K562 (cell line): ENCODE data around the gene MAMDC2. TPM values are rescaled to one million over a fixed set of nuclear protein-coding genes. Genes with fewer than 3 reads are reported as not detected.

ENCODE experiments used
- ATAC-seq: fragments of 200-7000 bp; cut with Tn5 transposase; 3 replicates; pipeline ENCODE4 v1.9.1; 2020; ENCODE audit warnings: moderate library complexity
- BruUV-seq: library from RNA; stranded (reverse); fragments of 400-500 nt; replicated peaks from 2 replicates; lab custom pipeline; 2021; lab: Mats Ljungman, UMichigan
- CTCF ChIA-PET: fragments of 300-600 bp; formaldehyde crosslinking; extraction: SDS; loops from one replicate; lab custom pipeline; 2021; ENCODE audit warnings: low intra/inter-chr PET ratio; lab: Yijun Ruan, JAX
- POLR2A ChIA-PET: fragments of 300-600, 350-650 bp; sonication (Branson Sonifier 250); formaldehyde crosslinking; extraction: SDS; loops from one replicate; lab custom pipeline; 2021; ENCODE audit warnings: antibody characterized with exemption, inconsistent platforms; lab: Yijun Ruan, JAX
- DNase-seq, 4 experiments: peaks; one replicate each; pipeline versions ENCODE4 v3.0.0 to v3.0.0-alpha.2; 2011 to 2018; ENCODE audit warnings: low spot score in 3 of 4, mixed read lengths in 3 of 4; ENCODE audit errors: extremely low read depth in 1 of 4
- FAIRE-seq: peaks from 2 replicates; lab custom pipeline; 2011; peaks lifted over from hg19 to GRCh38; lab: Jason Lieb, UNC
- H2AFZ ChIP-seq: 2 replicates; pipeline ENCODE4 v1.6.0; 2011; ENCODE audit warnings: low read depth, low read length, control low read depth, inconsistent platforms
- H3K27ac ChIP-seq: fragments of 200-600 bp; 3 replicates; pipeline ENCODE4 v1.8.0; 2011; ENCODE audit warnings: low read depth, mild to moderate bottlenecking, control low read depth, inconsistent platforms, low read length, moderate library complexity, mixed read lengths; ENCODE audit errors: extremely low read depth
- H3K27me3 ChIP-seq, 2 experiments: fragments of 300-600 bp in 1 of 2; 2 replicates in 1 of 2; 3 replicates in 1 of 2; pipeline versions ENCODE4 v1.6.0 to v1.8.0; 2011; ENCODE audit warnings: inconsistent platforms in 2 of 2, low read length in 2 of 2, mild to moderate bottlenecking in 1 of 2, mixed read lengths in 1 of 2, moderate library complexity in 1 of 2; ENCODE audit not compliant: control insufficient read depth in 2 of 2, insufficient read depth in 2 of 2
- H3K36me3 ChIP-seq: fragments of 300-600 bp; 3 replicates; pipeline ENCODE4 v1.8.0; 2011; ENCODE audit warnings: mild to moderate bottlenecking, low read length, inconsistent platforms; ENCODE audit not compliant: control insufficient read depth, insufficient read depth
- H3K4me1 ChIP-seq, 2 experiments: fragments of 200-600 bp in 1 of 2; replicated peaks in 1 of 2; 2 replicates in 1 of 2; 3 replicates in 1 of 2; pipeline versions ENCODE4 v1.5.1 to v1.8.0; 2011; ENCODE audit warnings: inconsistent platforms in 2 of 2, low read length in 2 of 2, mild to moderate bottlenecking in 1 of 2, mixed read lengths in 1 of 2, moderate library complexity in 1 of 2; ENCODE audit not compliant: control insufficient read depth in 2 of 2, insufficient read depth in 2 of 2
- H3K4me2 ChIP-seq: 2 replicates; pipeline ENCODE4 v1.6.1; 2011; ENCODE audit warnings: low read length, control low read depth, inconsistent platforms, mixed read lengths; ENCODE audit not compliant: insufficient read depth
- H3K4me3 ChIP-seq: fragments of 200-600 bp; sonication (generic), shearing (Covaris generic); 2 replicates; pipeline ENCODE4 v1.5.1; 2016; ENCODE audit warnings: control low read depth, inconsistent platforms
- H3K79me2 ChIP-seq: fragments of 200-600 bp; 3 replicates; pipeline ENCODE4 v1.8.0; 2011; ENCODE audit warnings: low read length, inconsistent platforms; ENCODE audit not compliant: control insufficient read depth, insufficient read depth
- H3K9ac ChIP-seq, 2 experiments: 2 replicates each; pipeline versions ENCODE4 v1.6.0 to v1.6.1; 2011; ENCODE audit warnings: low read depth in 2 of 2, low read length in 2 of 2, control low read depth in 1 of 2, inconsistent platforms in 1 of 2, mild to moderate bottlenecking in 1 of 2, mixed read lengths in 1 of 2; ENCODE audit not compliant: insufficient read depth in 1 of 2
- H3K9me1 ChIP-seq: one replicate; pipeline ENCODE4 v1.6.0; 2011; ENCODE audit warnings: inconsistent platforms, mild to moderate bottlenecking, low read length, moderate library complexity; ENCODE audit not compliant: control insufficient read depth, insufficient read depth
- H3K9me3 ChIP-seq: replicated peaks from 2 replicates; pipeline ENCODE4 v1.5.1; 2011; ENCODE audit warnings: low read depth, low read length, inconsistent platforms; ENCODE audit not compliant: control insufficient read depth, insufficient read depth
- H4K20me1 ChIP-seq: replicated peaks from 2 replicates; pipeline ENCODE4 v1.6.1; 2011; ENCODE audit warnings: low read length, inconsistent platforms, mixed read lengths; ENCODE audit not compliant: control insufficient read depth, insufficient read depth
- LEF1 ChIP-seq: fragments of 450-650 bp; IDR thresholded peaks from 2 replicates; pipeline ENCODE4 v1.6.1; 2016; ENCODE audit warnings: mild to moderate bottlenecking
- NR2C2 ChIP-seq, 2 experiments: fragments of 200-800 bp in 1 of 2; sonication (Bioruptor generic) in 1 of 2; sonication (generic) in 1 of 2; formaldehyde crosslinking in 1 of 2; IDR thresholded peaks; 2 replicates each; pipeline versions ENCODE4 v1.6.1 to v1.8.0; 2016 to 2022; ENCODE audit warnings: mild to moderate bottlenecking in 1 of 2, missing compliant biosample characterization in 1 of 2, missing genetic modification characterization in 1 of 2, missing genetic modification reagents in 1 of 2
- PYGO2 ChIP-seq: fragments of 450-650 bp; IDR thresholded peaks from 2 replicates; pipeline ENCODE4 v1.6.1; 2016; ENCODE audit warnings: mild to moderate bottlenecking, missing genetic modification characterization, moderate library complexity, missing compliant biosample characterization
- ZNF316 ChIP-seq: fragments of 450-650 bp; IDR thresholded peaks from 2 replicates; pipeline ENCODE4 v1.6.1; 2016
- WGBS: fragments of 100-300 bp; shearing (Covaris generic); methylation state at CpG from one replicate; pipeline ENCODE4 v1.1.6; 2016; ENCODE audit warnings: low coverage, mixed read lengths; ENCODE audit not compliant: insufficient coverage; ENCODE audit errors: missing lambda C conversion rate; 5-methylcytosine and 5-hydroxymethylcytosine counted together
- in situ Hi-C: fragments of 300-500 bp; cut with MboI; formaldehyde crosslinking; loops from 4 replicates; pipeline ENCODE4 v1.15.0; 2018; ENCODE audit warnings: inconsistent platforms, mixed read lengths
- intact Hi-C: fragments of 100-400 bp; cut with micrococcal nuclease; formaldehyde crosslinking; loops from 2 replicates; pipeline ENCODE4 v1.14.2; 2022
- polyA plus RNA-seq, 8 experiments: library from polyadenylated mRNA; depleted of rRNA in 4 of 8; stranded (reverse) in 5 of 8; unstranded in 3 of 8; fragments of >200 nt; fragmentation: Nextera tagmentation in 2 of 8; fragmentation: Illumina TruSeq in 1 of 8; extraction: Ambion mirVana in 2 of 8; extraction: Trizol in 1 of 8; gene quantifications; 2 replicates each; pipeline versions ENCODE4 v1.2.1 to v1.2.3, GENCODE V29; 2011 to 2014; ENCODE audit warnings: inconsistent platforms in 1 of 8, missing spikeins in 1 of 8
- total RNA-seq, 7 experiments: library from RNA; depleted of rRNA in 6 of 7; stranded (reverse); fragments of >200 nt in 6 of 7; fragmentation: Illumina TruSeq in 2 of 7; extraction: Trizol in 2 of 7; gene quantifications; 2 replicates each; pipeline versions ENCODE4 v1.2.1 to v1.2.3, GENCODE V29; 2011 to 2021; ENCODE audit warnings: low replicate concordance in 1 of 7
- TF ChIP-seq, protein P1 (sequence below): IDR thresholded peaks from 2 replicates; pipeline ENCODE4 v1.6.1; 2014; ENCODE audit warnings: antibody characterized with exemption

MAMDC2 gene
- total and polyA plus RNA-seq, 9 of the 15 experiments (the other 6 are each of a cell fraction or from before 2014, with no cell fraction given): 0.01 to 0.03 TPM; not detected in 7

DNA sequence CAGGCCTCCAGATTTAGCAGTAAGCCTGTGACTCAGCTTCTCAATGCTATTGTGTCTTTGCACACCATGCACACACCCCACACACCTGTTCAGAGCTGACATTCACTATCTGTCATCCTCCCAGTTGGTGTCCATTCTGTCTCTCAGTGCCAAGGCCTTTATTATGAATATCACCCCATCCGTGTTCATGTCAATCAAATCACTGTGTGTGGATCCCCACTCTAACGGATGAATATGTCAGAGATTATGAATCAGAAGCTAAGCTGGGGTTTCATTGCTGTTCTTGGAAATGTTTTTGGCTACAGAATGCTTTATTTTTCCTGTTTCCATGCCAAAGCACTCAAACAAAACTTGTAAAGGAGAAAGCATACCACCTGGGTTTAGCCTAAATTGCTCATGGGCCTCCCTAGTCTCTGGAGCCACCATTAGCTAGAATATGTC, 9.4 kb upstream of the MAMDC2 start:
- no peaks in the 10 kb centered on the region for H3K9me3 ChIP-seq
- no peaks in the 10 kb centered on the region for H3K4me1 ChIP-seq
- WGBS: 0% methylated on average over 2 of the region's 2 CpGs
- no peak for TF ChIP-seq NR2C2 (CRISPR knock-in tag; IDR thresholded peaks at IDR 0.05)
- TF ChIP-seq NR2C2 (tag; IDR thresholded peaks at IDR 0.05): no peak
- no peak for TF ChIP-seq PYGO2 (tag)
- TF ChIP-seq LEF1: no peak
- TF ChIP-seq ZNF316: no peak
- TF ChIP-seq, protein P1, sequence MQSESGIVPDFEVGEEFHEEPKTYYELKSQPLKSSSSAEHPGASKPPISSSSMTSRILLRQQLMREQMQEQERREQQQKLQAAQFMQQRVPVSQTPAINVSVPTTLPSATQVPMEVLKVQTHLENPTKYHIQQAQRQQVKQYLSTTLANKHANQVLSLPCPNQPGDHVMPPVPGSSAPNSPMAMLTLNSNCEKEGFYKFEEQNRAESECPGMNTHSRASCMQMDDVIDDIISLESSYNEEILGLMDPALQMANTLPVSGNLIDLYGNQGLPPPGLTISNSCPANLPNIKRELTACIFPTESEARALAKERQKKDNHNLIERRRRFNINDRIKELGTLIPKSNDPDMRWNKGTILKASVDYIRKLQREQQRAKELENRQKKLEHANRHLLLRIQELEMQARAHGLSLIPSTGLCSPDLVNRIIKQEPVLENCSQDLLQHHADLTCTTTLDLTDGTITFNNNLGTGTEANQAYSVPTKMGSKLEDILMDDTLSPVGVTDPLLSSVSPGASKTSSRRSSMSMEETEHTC: no peak
- FAIRE-seq: no peak
- H3K9ac ChIP-seq: no peak overlapping the region
- ATAC-seq: no peak
- no peak for DNase-seq
- no peaks in the 10 kb centered on the region; a peak in 1 of 5 replicates for H3K27me3 ChIP-seq
- in situ Hi-C loops (no loop called here), intact Hi-C loops (no loop called here)
- H3K4me3 ChIP-seq: no peak overlapping the region
- no peaks in the 10 kb centered on the region for H3K9me1 ChIP-seq
- H4K20me1 ChIP-seq: no peaks in the 10 kb centered on the region
- H3K79me2 ChIP-seq: no peaks in the 10 kb centered on the region
- no peak overlapping the region for H3K27ac ChIP-seq
- no peak overlapping the region for H3K4me2 ChIP-seq
- H3K36me3 ChIP-seq: no peaks in the 10 kb centered on the region
- BruUV-seq: no TSS peak
- ChIA-PET POLR2A (no interaction called here), CTCF (no interaction called here)
- H2AFZ ChIP-seq: no peak overlapping the region
